CD4-positive, alpha-beta T cell treated with Interferon alpha-2 for 1 hour (primary cell): Measurements from ENCODE around the gene DDHD1.

ENCODE experiments used
- DNase-seq, 2 donors: peaks; one replicate each; pipeline ENCODE4 v3.0.0-alpha.2; 2020 to 2022

Gene DDHD1

DNA sequence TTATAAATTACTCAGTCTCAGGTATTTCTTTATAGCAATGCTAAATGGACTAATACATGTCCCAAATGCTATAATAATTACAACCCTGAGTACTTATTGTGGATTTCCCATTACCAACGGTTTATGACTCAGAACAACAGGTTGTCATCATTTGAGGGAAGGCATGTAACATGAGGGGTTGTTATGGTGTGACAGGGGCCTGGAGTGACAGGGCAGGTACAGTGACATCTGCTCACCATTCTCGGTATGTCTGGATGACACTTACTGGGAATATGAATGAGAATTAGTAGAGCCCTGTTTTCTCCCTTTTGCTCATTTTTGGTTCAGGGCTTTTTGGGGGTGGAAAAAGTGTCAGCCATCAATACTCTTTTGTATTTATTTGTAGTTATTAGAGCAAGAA lies 166.1 kb downstream of the DDHD1 start:
- DNase-seq = no peak
